GM18909 (cell line): Measurements from ENCODE around the gene GPRIN3.
"Not testable (repeated sequence)": the region's sequence is repeated elsewhere in the genome, so short reads cannot be mapped to it uniquely, and the experiment has no call there.

ENCODE experiments used
- ATAC-seq: cut with Tn5 transposase; IDR thresholded peaks from one replicate; pipeline ENCODE4 v1.9.1; 2021; ENCODE audit warnings: mild to moderate bottlenecking; ENCODE audit not compliant: unreplicated experiment, poor library complexity

The GPRIN3 gene

DNA sequence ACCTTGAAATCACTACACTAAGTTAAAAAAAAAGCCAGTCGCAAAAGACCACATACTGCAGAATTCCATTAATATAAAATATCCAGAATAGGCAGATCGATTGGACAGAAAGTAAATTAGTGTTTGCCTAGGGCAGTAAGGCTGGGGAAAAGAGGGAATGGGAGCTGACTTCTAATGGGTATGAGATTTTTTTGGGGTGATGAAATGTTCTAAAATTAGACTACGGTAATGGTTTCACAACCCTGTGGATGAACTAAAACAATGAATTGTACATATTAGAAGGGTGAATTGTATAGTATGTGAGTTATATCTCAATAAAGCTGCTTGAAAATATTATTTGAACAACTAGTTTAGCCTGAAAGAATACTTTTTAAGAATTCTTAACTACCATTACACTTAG lies 6.7 kb upstream of the GPRIN3 start:
- no peak for ATAC-seq

DNA sequence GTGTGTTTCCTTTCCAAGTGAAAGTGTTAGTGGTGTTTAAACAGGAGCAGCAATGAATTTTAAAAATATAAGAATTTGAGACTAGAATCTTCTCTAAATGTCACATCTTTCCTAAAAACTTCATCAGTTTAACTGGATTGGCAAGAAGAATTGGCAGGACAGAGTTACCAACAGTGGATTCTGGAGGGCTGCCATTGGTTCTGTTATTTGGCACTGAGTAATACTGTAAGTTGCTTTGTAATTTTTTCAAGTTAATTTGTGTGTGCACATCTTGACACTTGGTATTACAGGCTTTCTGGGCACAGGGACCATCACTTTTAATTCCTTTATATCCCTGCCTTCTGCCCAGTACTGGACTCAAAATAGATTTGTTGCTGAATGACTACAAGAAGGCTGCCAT lies 4.5 kb upstream of the GPRIN3 start:
- no peak for ATAC-seq

- ATAC-seq: no peak
Measured at GRCh38 chr4:89311433-89311832, 3.8 kb upstream of the GPRIN3 start.

- not testable (repeated sequence) for ATAC-seq
Measured at GRCh38 chr4:89309154-89309553, 1.6 kb upstream of the GPRIN3 start.

- no peak for ATAC-seq
Measured at GRCh38 chr4:89308161-89308500, 531 bp upstream of the GPRIN3 start.

GRCh38 chr4:89307178-89307445 lies 488 bp downstream of the GPRIN3 start:
- ATAC-seq: no peak

DNA sequence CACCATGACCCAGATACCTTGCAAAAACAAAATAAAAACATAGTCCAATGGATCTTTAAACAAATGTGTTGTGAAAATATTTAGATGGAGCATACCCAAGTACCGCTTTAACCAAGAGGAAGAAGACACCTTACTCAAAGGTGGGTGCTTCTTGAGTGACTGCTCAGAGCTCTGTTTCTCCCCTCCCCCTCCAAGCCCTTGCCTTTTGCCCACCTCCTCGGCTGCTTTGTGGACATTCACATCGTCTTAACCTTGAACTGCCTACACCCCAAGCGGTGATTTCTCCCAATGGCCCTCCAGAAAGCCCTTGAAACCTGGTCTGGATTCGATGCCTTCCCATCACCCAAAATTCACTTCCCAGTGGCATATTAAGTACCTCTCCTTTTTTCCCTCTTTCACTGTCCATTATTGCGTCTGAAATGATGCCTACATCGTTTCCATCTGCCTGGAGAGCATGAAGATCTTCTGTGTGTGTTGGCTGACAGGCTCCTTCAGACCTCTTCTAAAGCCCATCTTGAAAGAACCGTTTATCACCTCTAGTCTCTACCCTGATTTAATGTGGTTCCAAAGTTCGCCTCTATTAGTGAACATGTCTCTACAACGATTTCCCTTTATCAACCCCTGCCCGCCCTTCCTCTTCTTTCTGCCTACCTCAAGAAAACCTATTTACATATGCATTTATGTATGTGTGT lies 968 bp downstream of the GPRIN3 start:
- no peak for ATAC-seq

DNA sequence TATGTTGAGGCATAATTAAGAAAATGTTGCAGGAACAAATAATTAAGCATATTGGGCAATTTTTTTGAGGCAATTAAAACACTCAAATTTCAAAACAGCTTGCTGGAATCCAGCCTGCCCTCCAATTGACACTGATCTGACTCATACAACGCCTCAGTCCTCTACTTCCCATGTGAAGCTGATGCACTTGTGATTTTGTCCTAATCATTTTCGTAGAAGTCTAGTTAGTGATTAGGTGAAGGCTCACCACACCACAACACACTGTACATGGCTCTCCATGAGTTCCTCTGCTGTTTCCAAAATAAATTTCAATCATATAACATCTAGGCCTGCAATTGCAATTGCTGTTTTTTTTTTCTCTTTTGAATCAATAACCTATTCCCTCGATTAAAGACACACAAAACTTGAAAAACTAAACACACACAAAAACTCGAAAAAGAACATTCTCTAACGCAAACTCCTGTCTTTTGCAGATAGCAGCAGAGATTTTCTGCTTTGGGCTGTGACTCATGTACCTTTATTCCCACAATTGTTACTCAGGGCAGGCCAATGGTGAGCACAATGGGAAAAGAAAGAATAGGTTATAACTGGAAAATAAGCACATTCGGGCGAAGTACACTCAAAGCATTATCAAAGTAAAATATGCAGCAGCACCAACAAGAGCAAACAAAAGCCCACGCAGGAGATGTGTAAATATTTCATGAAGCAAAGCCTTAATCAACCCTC lies 1.7 kb downstream of the GPRIN3 start:
- no peak for ATAC-seq

- no peak for ATAC-seq
Measured at GRCh38 chr4:89305028-89305427, 2.6 kb downstream of the GPRIN3 start.

GRCh38 chr4:89303814-89304388 lies 3.7 kb downstream of the GPRIN3 start:
- no peak for ATAC-seq

GRCh38 chr4:89303177-89303576 lies 4.4 kb downstream of the GPRIN3 start:
- no peak for ATAC-seq

GRCh38 chr4:89301902-89302301 lies 5.7 kb downstream of the GPRIN3 start:
- ATAC-seq: no peak

DNA sequence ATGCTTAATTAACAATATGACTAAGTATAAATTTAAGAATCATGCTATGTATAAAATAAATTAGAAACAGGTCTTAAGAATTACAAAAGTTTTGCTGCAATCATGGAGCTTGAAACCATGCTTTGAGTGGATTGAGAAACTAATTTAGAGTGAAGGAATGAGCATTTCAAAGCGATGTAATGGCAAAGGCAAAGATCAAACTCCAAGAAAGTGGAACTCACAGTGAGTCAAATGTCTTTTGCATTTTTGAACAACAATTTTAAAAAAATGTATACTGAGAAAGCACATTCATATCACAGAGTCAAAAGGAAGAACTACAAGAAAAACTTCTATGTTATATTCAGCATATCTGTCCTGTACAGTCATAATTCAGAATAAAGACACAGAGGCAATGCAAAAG lies 6.6 kb downstream of the GPRIN3 start:
- no peak for ATAC-seq

- no peak for ATAC-seq
Measured at GRCh38 chr4:89300499-89300898, 7.1 kb downstream of the GPRIN3 start.

DNA sequence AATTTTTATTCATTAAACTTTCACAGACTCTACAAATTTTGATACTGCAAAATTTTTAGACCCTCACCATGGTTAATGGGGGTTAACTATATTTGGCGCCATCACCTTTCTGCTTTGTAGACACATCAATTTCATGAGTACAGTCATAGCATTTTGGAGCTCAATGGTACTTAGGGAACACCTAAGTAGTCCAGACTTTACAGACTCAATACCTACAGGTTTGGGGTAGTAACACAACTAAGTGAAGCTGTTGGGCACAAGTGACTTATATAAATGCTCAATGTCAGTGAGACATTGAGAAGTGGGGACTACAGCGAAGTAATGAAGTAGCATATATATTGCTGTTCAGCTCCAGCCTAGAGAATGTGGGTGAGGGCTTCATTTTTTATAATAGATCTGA lies 7.5 kb downstream of the GPRIN3 start:
- no peak for ATAC-seq

- ATAC-seq: peak; percentile 47
Measured at GRCh38 chr4:89299153-89299791, 8.3 kb downstream of the GPRIN3 start.

GRCh38 chr4:89298788-89299152 lies 8.8 kb downstream of the GPRIN3 start:
- no peak for ATAC-seq

- peak; percentile 45 for ATAC-seq
Measured at GRCh38 chr4:89298155-89298554, 9.4 kb downstream of the GPRIN3 start.

DNA sequence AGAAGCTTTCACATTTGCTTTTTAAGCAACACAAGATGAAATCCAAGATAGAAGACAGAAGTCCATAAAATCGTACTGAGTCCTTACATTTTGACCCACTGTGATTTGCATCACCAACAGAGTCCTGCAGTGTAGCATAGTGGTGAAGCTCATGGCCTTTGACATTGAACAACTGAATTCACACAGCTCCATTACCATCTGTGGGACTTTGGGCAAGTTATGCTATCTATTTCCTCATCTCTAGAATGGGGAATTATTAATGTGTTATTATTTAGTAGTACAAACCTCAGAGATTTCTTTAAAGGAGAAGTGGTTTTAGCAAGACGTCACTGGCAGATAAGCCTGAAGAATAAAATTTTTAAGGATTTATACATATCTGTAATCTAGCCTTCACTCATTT lies 10.7 kb downstream of the GPRIN3 start:
- ATAC-seq: no peak

GRCh38 chr4:89296399-89296798 lies 11.2 kb downstream of the GPRIN3 start:
- no peak for ATAC-seq

DNA sequence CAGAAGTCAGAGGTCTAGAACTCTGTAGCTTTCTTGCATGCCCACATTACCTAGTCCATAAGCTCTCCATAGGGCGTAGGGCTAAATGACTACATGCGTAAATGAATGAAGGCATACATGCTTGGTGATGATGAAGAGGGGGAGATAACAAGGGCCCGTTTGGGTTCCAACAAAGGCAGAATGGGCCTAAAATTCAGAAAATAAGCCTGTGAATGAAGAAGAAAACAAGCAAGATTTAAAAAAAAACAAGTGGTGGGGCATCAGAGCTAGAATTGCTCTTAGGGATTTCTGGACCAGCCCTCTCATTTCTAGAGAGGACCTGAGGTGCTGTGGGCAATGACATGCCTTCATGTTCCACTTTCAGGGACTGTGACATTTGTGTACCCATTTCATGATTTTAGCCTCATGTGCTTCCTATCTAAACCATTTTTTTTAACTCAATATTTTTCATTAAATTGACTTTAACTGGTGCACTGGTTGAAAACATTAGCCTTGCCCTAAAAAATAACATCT lies 12.1 kb downstream of the GPRIN3 start:
- no peak for ATAC-seq
